ENCODE data around the gene PSORS1C2.

DNA sequence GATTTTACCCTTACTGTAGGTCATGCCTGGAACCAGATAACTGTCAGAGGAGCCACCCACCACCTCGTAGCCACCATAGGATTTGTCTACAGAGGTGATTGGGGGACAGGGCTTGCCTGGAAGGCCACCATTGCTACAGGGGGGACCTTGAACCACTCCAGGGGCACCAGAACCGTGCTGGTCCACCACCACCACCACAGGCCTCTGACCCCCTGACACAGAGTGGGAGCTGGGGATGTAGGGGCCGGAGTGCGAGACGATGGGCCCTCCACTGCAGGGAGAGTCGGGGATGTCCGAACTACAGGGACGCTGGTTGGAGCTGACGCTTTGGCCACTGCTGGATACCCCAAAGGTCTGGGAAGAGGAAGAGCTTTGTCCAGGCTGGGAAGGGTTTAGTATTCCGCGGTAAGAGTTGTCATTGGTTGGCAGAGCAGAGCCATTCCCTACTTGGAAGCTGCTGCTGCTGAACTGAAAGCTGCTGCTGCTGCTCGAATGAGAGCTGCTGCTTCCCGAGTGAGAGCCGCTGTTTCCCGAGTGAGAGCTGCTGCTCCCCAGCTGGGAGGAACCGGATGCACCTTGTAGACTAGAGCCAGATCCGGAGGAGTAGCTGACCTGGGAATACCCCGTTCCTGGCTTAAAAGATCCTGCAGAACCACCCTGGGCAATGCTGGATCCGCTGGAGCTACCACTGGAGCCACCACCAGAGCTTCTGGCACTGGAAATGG lies 22.0 kb downstream of the PSORS1C2 start:
- TF ChIP-seq, protein P1, sequence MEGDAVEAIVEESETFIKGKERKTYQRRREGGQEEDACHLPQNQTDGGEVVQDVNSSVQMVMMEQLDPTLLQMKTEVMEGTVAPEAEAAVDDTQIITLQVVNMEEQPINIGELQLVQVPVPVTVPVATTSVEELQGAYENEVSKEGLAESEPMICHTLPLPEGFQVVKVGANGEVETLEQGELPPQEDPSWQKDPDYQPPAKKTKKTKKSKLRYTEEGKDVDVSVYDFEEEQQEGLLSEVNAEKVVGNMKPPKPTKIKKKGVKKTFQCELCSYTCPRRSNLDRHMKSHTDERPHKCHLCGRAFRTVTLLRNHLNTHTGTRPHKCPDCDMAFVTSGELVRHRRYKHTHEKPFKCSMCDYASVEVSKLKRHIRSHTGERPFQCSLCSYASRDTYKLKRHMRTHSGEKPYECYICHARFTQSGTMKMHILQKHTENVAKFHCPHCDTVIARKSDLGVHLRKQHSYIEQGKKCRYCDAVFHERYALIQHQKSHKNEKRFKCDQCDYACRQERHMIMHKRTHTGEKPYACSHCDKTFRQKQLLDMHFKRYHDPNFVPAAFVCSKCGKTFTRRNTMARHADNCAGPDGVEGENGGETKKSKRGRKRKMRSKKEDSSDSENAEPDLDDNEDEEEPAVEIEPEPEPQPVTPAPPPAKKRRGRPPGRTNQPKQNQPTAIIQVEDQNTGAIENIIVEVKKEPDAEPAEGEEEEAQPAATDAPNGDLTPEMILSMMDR (IDR thresholded peaks at IDR 0.05): no peak
- TF ChIP-seq POLR2AphosphoS5 (IDR thresholded peaks at IDR 0.05): no peak

All from breast epithelium (tissue), 3 donors.